IMR-90 (cell line): Measurements from ENCODE around the gene BEGAIN. TPM values are rescaled to one million over a fixed set of nuclear protein-coding genes. Genes with fewer than 3 reads are reported as not detected.

ENCODE experiments used
- ATAC-seq: fragments of 200-7000 bp; cut with Tn5 transposase; 2 replicates; pipeline ENCODE4 v1.9.1; 2020; ENCODE audit warnings: low read depth, mild to moderate bottlenecking, moderate library complexity
- BruUV-seq: library from RNA; stranded (reverse); fragments of 400-500 nt; replicated peaks from 2 replicates; lab custom pipeline; 2021; lab: Mats Ljungman, UMichigan
- CTCF ChIA-PET: fragments of 300-600 bp; formaldehyde crosslinking; extraction: SDS; loops from one replicate; lab custom pipeline; 2021; ENCODE audit warnings: antibody characterized with exemption; lab: Yijun Ruan, JAX
- POLR2A ChIA-PET: fragments of 300-600 bp; sonication (Branson Sonifier 250); formaldehyde crosslinking; loops from one replicate; lab custom pipeline; 2022; ENCODE audit warnings: antibody characterized with exemption; ENCODE audit not compliant: unreplicated experiment; lab: Charles Lee
- DNase-seq: peaks from one replicate; pipeline ENCODE4 v3.0.0; 2013
- H2AFZ ChIP-seq: replicated peaks from 2 replicates; pipeline ENCODE3; 2013; ENCODE audit warnings: low read length, mild to moderate bottlenecking; ENCODE audit not compliant: poor library complexity
- H2AK5ac ChIP-seq: 2 replicates; pipeline ENCODE4 v1.6.1; 2013; ENCODE audit warnings: low read depth, low read length, inconsistent platforms
- H2AK9ac ChIP-seq: replicated peaks from 2 replicates; pipeline ENCODE3; 2013; ENCODE audit warnings: mild to moderate bottlenecking, low read depth, low read length, moderate library complexity; ENCODE audit not compliant: poor library complexity
- H2BK120ac ChIP-seq: 2 replicates; pipeline ENCODE4 v1.6.1; 2013; ENCODE audit warnings: low read depth, low read length, inconsistent platforms
- H2BK15ac ChIP-seq: 3 replicates; pipeline ENCODE4 v1.6.1; 2013; ENCODE audit warnings: low read depth, low read length, inconsistent platforms
- H2BK20ac ChIP-seq: 2 replicates; pipeline ENCODE4 v1.6.1; 2013; ENCODE audit warnings: low read depth, mild to moderate bottlenecking, inconsistent platforms, low read length, moderate library complexity
- H2BK5ac ChIP-seq: 2 replicates; pipeline ENCODE4 v1.6.1; 2013; ENCODE audit warnings: mild to moderate bottlenecking, low read depth, low read length, inconsistent platforms; ENCODE audit not compliant: poor library complexity, severe bottlenecking
- H3K14ac ChIP-seq: replicated peaks from 2 replicates; pipeline ENCODE4 v1.6.1; 2013; ENCODE audit warnings: low read depth, low read length, inconsistent platforms
- H3K18ac ChIP-seq: 2 replicates; pipeline ENCODE4 v1.6.1; 2013; ENCODE audit warnings: low read depth, low read length, control low read depth
- H3K23ac ChIP-seq: 2 replicates; pipeline ENCODE4 v1.6.1; 2013; ENCODE audit warnings: low read depth, low read length, inconsistent platforms
- H3K27ac ChIP-seq: 2 replicates; pipeline ENCODE4 v1.5.1; 2013; ENCODE audit warnings: mild to moderate bottlenecking, control low read depth, low read length; ENCODE audit not compliant: insufficient read depth
- H3K27me3 ChIP-seq: 2 replicates; pipeline ENCODE4 v1.6.1; 2013; ENCODE audit warnings: low read length; ENCODE audit not compliant: control insufficient read depth, insufficient read depth
- H3K36me3 ChIP-seq: 2 replicates; pipeline ENCODE4 v1.6.1; 2013; ENCODE audit warnings: low read length, mixed read lengths; ENCODE audit not compliant: control insufficient read depth, insufficient read depth
- H3K4ac ChIP-seq: 2 replicates; pipeline ENCODE4 v1.6.1; 2013; ENCODE audit warnings: low read depth, low read length, inconsistent platforms
- H3K4me1 ChIP-seq: 2 replicates; pipeline ENCODE4 v1.6.1; 2013; ENCODE audit warnings: low read length, mixed read lengths; ENCODE audit not compliant: control insufficient read depth, insufficient read depth
- H3K4me2 ChIP-seq: 2 replicates; pipeline ENCODE4 v1.6.1; 2013; ENCODE audit warnings: low read depth, mild to moderate bottlenecking, control low read depth, low read length, moderate library complexity
- H3K4me3 ChIP-seq: 2 replicates; pipeline ENCODE4 v1.5.1; 2013; ENCODE audit warnings: low read depth, mild to moderate bottlenecking, control low read depth, low read length, moderate library complexity; ENCODE audit not compliant: insufficient read depth
- H3K56ac ChIP-seq: 2 replicates; pipeline ENCODE4 v1.6.1; 2013; ENCODE audit warnings: low read length, inconsistent platforms; ENCODE audit not compliant: insufficient read depth; ENCODE audit errors: extremely low read depth
- H3K79me1 ChIP-seq, 2 experiments: 2 replicates each; pipeline ENCODE4 v1.6.1; 2013; ENCODE audit warnings: low read length in 2 of 2, inconsistent platforms in 1 of 2, low read depth in 1 of 2
- H3K9ac ChIP-seq: 2 replicates; pipeline ENCODE4 v1.6.1; 2013; ENCODE audit warnings: low read depth, low read length, control low read depth
- H3K9me1 ChIP-seq: 2 replicates; pipeline ENCODE4 v1.6.1; 2013; ENCODE audit warnings: low read length, inconsistent platforms; ENCODE audit not compliant: insufficient read depth
- H3K9me3 ChIP-seq: 2 replicates; pipeline ENCODE4 v1.6.1; 2013; ENCODE audit warnings: low read length; ENCODE audit not compliant: control insufficient read depth, insufficient read depth
- H4K20me1 ChIP-seq: 2 replicates; pipeline ENCODE4 v1.6.1; 2013; ENCODE audit warnings: low read length, inconsistent platforms; ENCODE audit not compliant: insufficient read depth
- H4K5ac ChIP-seq: 2 replicates; pipeline ENCODE4 v1.6.1; 2013; ENCODE audit warnings: mild to moderate bottlenecking, low read depth, low read length, control low read depth
- H4K8ac ChIP-seq, 2 experiments: 2 replicates each; pipeline ENCODE4 v1.6.1; 2013; ENCODE audit warnings: low read depth in 2 of 2, low read length in 2 of 2, control low read depth in 1 of 2, inconsistent platforms in 1 of 2
- H4K91ac ChIP-seq: 2 replicates; pipeline ENCODE4 v1.6.1; 2013; ENCODE audit warnings: low read depth, low read length, inconsistent platforms; ENCODE audit not compliant: insufficient read depth
- BHLHE40 ChIP-seq: fragments of 150-350 bp; IDR thresholded peaks from 2 replicates; pipeline ENCODE4 v1.6.1; 2016; ENCODE audit warnings: mild to moderate bottlenecking, low read depth, low read length
- CEBPB ChIP-seq: IDR thresholded peaks from 2 replicates; pipeline ENCODE4 v1.6.1; 2012; ENCODE audit warnings: low read depth, low read length, improper control_type of control experiment
- CHD1 ChIP-seq: IDR thresholded peaks from 2 replicates; pipeline ENCODE4 v1.6.1; 2012; ENCODE audit warnings: low read depth, low read length, improper control_type of control experiment
- CTCF ChIP-seq: conservative IDR thresholded peaks from 2 replicates; pipeline ENCODE4 v1.5.1; 2012; ENCODE audit warnings: mild to moderate bottlenecking, low read depth, low read length, improper control_type of control experiment
- ELK1 ChIP-seq: fragments of 150-350 bp; IDR thresholded peaks from 2 replicates; pipeline ENCODE4 v1.6.1; 2016; ENCODE audit warnings: low read depth, mild to moderate bottlenecking, low read length, moderate library complexity, borderline replicate concordance
- FOS ChIP-seq: fragments of 150-350 bp; IDR thresholded peaks from 2 replicates; pipeline ENCODE4 v1.6.1; 2016; ENCODE audit warnings: low read depth, low read length
- MAFK ChIP-seq: IDR thresholded peaks from 2 replicates; pipeline ENCODE4 v1.6.1; 2012; ENCODE audit warnings: low read depth, low read length, improper control_type of control experiment
- MAZ ChIP-seq: IDR thresholded peaks from 2 replicates; pipeline ENCODE4 v1.6.1; 2012; ENCODE audit warnings: low read depth, mild to moderate bottlenecking, low read length, improper control_type of control experiment, moderate library complexity, borderline replicate concordance
- MXI1 ChIP-seq: IDR thresholded peaks from 2 replicates; pipeline ENCODE4 v1.6.1; 2012; ENCODE audit warnings: low read depth, mild to moderate bottlenecking, low read length, moderate library complexity, borderline replicate concordance
- NFE2L2 ChIP-seq: fragments of 150-350 bp; IDR thresholded peaks from 2 replicates; pipeline ENCODE4 v1.6.1; 2016; ENCODE audit warnings: low read depth, mild to moderate bottlenecking, low read length
- POLR2A ChIP-seq: IDR thresholded peaks from 2 replicates; pipeline ENCODE4 v1.6.1; 2012; ENCODE audit warnings: mild to moderate bottlenecking, low read depth, low read length
- RAD21 ChIP-seq: IDR thresholded peaks from 2 replicates; pipeline ENCODE4 v1.6.1; 2012; ENCODE audit warnings: low read length, improper control_type of control experiment
- RCOR1 ChIP-seq: IDR thresholded peaks from 2 replicates; pipeline ENCODE4 v1.6.1; 2012; ENCODE audit warnings: mild to moderate bottlenecking, low read length, improper control_type of control experiment; ENCODE audit not compliant: insufficient replicate concordance
- RFX5 ChIP-seq: IDR thresholded peaks from 2 replicates; pipeline ENCODE4 v1.8.0; 2012; ENCODE audit warnings: low read depth, mild to moderate bottlenecking, low read length, moderate library complexity
- SMC3 ChIP-seq: fragments of 150-350 bp; IDR thresholded peaks from 2 replicates; pipeline ENCODE4 v1.6.1; 2016; ENCODE audit warnings: low read depth, mild to moderate bottlenecking, antibody characterized with exemption, low read length, moderate library complexity
- USF2 ChIP-seq: fragments of 150-350 bp; IDR thresholded peaks from 2 replicates; pipeline ENCODE4 v1.6.1; 2017; ENCODE audit warnings: mild to moderate bottlenecking, antibody characterized with exemption, low read length, low read depth
- WGBS, 2 experiments: methylation state at CpG; one replicate each; pipeline versions ENCODE4 v1.1.5 to v1.1.7; 2013; ENCODE audit warnings: missing lambda C conversion rate in 2 of 2; ENCODE audit not compliant: insufficient read length in 1 of 2; ENCODE audit errors: extremely low coverage in 2 of 2; 5-methylcytosine and 5-hydroxymethylcytosine counted together
- dilution Hi-C: fragments of 300-500 bp; cut with HindIII; formaldehyde crosslinking; loops from one replicate; pipeline ENCODE4 v1.14.3; 2018; ENCODE audit warnings: low sequenced_read_pairs; ENCODE audit not compliant: unreplicated experiment
- in situ Hi-C: fragments of 300-500 bp; cut with MboI; formaldehyde crosslinking; loops from 3 replicates; pipeline ENCODE4 v1.14.3; 2019; ENCODE audit warnings: low sequenced_read_pairs, inconsistent platforms, mixed read lengths
- intact Hi-C: fragments of 100-400 bp; cut with micrococcal nuclease; formaldehyde crosslinking; loops from 2 replicates; pipeline ENCODE4 v1.10.0; 2022
- polyA plus RNA-seq, 3 experiments: library from polyadenylated mRNA; depleted of rRNA; stranded (reverse); fragments of >200 nt; gene quantifications; 2 replicates each; pipeline ENCODE4 v1.2.3, GENCODE V29; 2012; ENCODE audit warnings: low replicate concordance in 1 of 3
- total RNA-seq: library from RNA; depleted of rRNA; stranded (reverse); fragments of >200 nt; gene quantifications from 2 replicates; pipeline ENCODE4 v1.2.3, GENCODE V29; 2012

Gene BEGAIN
- total and polyA plus RNA-seq, 2 of the 4 experiments (the other 2 are of a cell fraction) = 0.18 to 0.99 TPM

GRCh38 chr14:100618318-100618693, 31.1 kb upstream of the BEGAIN start:
- Histone ChIP-seq H2AK5ac (no peak overlapping the region), H2BK20ac (no peak overlapping the region), H3K79me1 (no peaks in the 10 kb centered on the region), H3K9ac (no peak overlapping the region), H3K4me3 (no peak overlapping the region), H3K27me3 (peaks cover 70% of the 10 kb centered on the region), H4K20me1 (no peaks in the 10 kb centered on the region), H2AK9ac (no peak overlapping the region), H3K14ac (no peak overlapping the region), H3K4me1 (no peaks in the 10 kb centered on the region), H3K18ac (no peak overlapping the region), H4K8ac (no peak overlapping the region), H3K36me3 (no peaks in the 10 kb centered on the region), H2BK5ac (no peak overlapping the region), H4K91ac (no peak overlapping the region), H3K9me3 (no peaks in the 10 kb centered on the region), H3K23ac (no peak overlapping the region), H3K27ac (no peak overlapping the region), H3K4ac (no peak overlapping the region), H4K5ac (no peak overlapping the region), H3K9me1 (no peaks in the 10 kb centered on the region), H3K4me2 (no peak overlapping the region), H3K56ac (no peak overlapping the region), H2AFZ (no peak overlapping the region), H2BK15ac (no peak overlapping the region), H2BK120ac (no peak overlapping the region)
- dilution Hi-C loops (no loop called here), in situ Hi-C loops (no loop called here), intact Hi-C loops (no loop called here)
- BruUV-seq = no TSS peak
- CTCF ChIA-PET = no interaction called here
- POLR2A ChIA-PET = no interaction called here
- TF ChIP-seq ELK1 = no peak
- no peak for TF ChIP-seq SMC3
- no peak for TF ChIP-seq POLR2A
- no peak for TF ChIP-seq USF2
- no peak for TF ChIP-seq CHD1
- no peak for TF ChIP-seq NFE2L2
- no peak for TF ChIP-seq RAD21
- no peak for TF ChIP-seq RFX5
- no peak for TF ChIP-seq MAFK
- no peak for TF ChIP-seq CEBPB
- no peak for TF ChIP-seq MAZ
- TF ChIP-seq FOS = no peak
- no peak for TF ChIP-seq MXI1
- TF ChIP-seq RCOR1 = no peak
- TF ChIP-seq BHLHE40 = no peak
- no peak for TF ChIP-seq CTCF
- 23% methylated on average over 5 of the region's 9 CpGs; no CpG with 5 or more reads in 1 of the 2 experiments for WGBS, 2 experiments
- DNase-seq (no peak), ATAC-seq (no peak)
